Activated CD8-positive, alpha-beta T cell treated with anti-CD3 and anti-CD28 coated beads for 36 hours (primary cell): ENCODE results near the gene SIGLEC15. TPM values are rescaled to one million over a fixed set of nuclear protein-coding genes. Genes with fewer than 3 reads are reported as not detected.

Experiments used
- ATAC-seq: fragments of 200-7000 bp; cut with Tn5 transposase; one replicate; pipeline ENCODE4 v1.10.0; 2021; ENCODE audit warnings: mild to moderate bottlenecking, moderate library complexity
- CTCF ChIA-PET: fragments of 350-600 bp; sonication (Branson Sonifier 250); formaldehyde crosslinking; loops from one replicate; lab custom pipeline; 2021; ENCODE audit warnings: antibody characterized with exemption; lab: Charles Lee
- POLR2A ChIA-PET: fragments of 350-600 bp; sonication (Branson Sonifier 250); formaldehyde crosslinking; loops from one replicate; lab custom pipeline; 2021; ENCODE audit warnings: antibody characterized with exemption; lab: Charles Lee
- DNase-seq: peaks from one replicate; pipeline ENCODE4 v3.0.0-alpha.2; 2020
- H3K27ac Mint-ChIP-seq: one replicate; pipeline ENCODE4 v1.8.0; 2021; ENCODE audit warnings: mild to moderate bottlenecking, mixed read lengths
- H3K27me3 Mint-ChIP-seq: one replicate; pipeline ENCODE4 v1.8.0; 2021; ENCODE audit warnings: mixed read lengths
- H3K36me3 Mint-ChIP-seq: one replicate; pipeline ENCODE4 v1.8.0; 2021; ENCODE audit warnings: low read depth, mixed read lengths
- H3K4me1 Mint-ChIP-seq: one replicate; pipeline ENCODE4 v1.8.0; 2021; ENCODE audit warnings: low read depth, mixed read lengths
- H3K4me3 Mint-ChIP-seq: one replicate; pipeline ENCODE4 v1.8.0; 2021; ENCODE audit warnings: mild to moderate bottlenecking, moderate library complexity, mixed read lengths
- H3K9me3 Mint-ChIP-seq: one replicate; pipeline ENCODE4 v1.8.0; 2021; ENCODE audit warnings: mixed read lengths
- CTCF ChIP-seq: fragments of 200-600 bp; IDR thresholded peaks from one replicate; pipeline ENCODE4 v1.8.0; 2022; ENCODE audit warnings: antibody characterized with exemption, mild to moderate bottlenecking
- intact Hi-C: fragments of 100-400 bp; cut with micrococcal nuclease; formaldehyde crosslinking; loops from one replicate; pipeline ENCODE4 v1.10.0; 2022
- total RNA-seq, 2 experiments: library from RNA; stranded (reverse); gene quantifications; one replicate each; pipeline ENCODE4 v1.2.3, GENCODE V29; 2021

Gene SIGLEC15
- total RNA-seq, 2 experiments from 2014 or later: not detected

- DNase-seq (no peak), ATAC-seq (no peak)
- Mint-ChIP-seq H3K27ac (no peak overlapping the region), H3K27me3 (no peaks in the 10 kb centered on the region), H3K9me3 (no peaks in the 10 kb centered on the region), H3K4me1 (peaks cover 3% of the 10 kb centered on the region), H3K4me3 (no peak overlapping the region), H3K36me3 (peaks cover 19% of the 10 kb centered on the region)
- TF ChIP-seq CTCF: no peak
- ChIA-PET POLR2A (no interaction called here), CTCF (interaction anchor here (1.0 kb wide), 1 partner anchor 128 kb away, joined by 3 read pairs; the partner anchor contains the start of gene SLC14A1)
- intact Hi-C loops: no loop called here
These were observed 27.2 kb downstream of the SIGLEC15 start for GRCh38 chr18:45852631-45853030.

GRCh38 chr18:45854036-45854586, 28.6 kb downstream of the SIGLEC15 start:
- Mint-ChIP-seq H3K4me3 (no peak overlapping the region), H3K4me1 (peaks cover 3% of the 10 kb centered on the region), H3K36me3 (peaks cover 25% of the 10 kb centered on the region), H3K27me3 (no peaks in the 10 kb centered on the region), H3K9me3 (no peaks in the 10 kb centered on the region), H3K27ac (no peak overlapping the region)
- DNase-seq (no peak), ATAC-seq (no peak)
- intact Hi-C loops: no loop called here
- POLR2A ChIA-PET: interaction anchor here (1.3 to 1.7 kb wide), 2 partner anchors 10 to 118 kb away, joined by 3 to 4 read pairs; no protein-coding TSS in a partner anchor
- TF ChIP-seq CTCF: no peak
- CTCF ChIA-PET: interaction anchor here (1.0 to 1.3 kb wide), 4 partner anchors 15 to 47 kb away, joined by 3 to 8 read pairs (median 4); no protein-coding TSS in a partner anchor

- TF ChIP-seq CTCF: no peak
- no peak overlapping the region for H3K27ac Mint-ChIP-seq
- no peaks in the 10 kb centered on the region for H3K4me1 Mint-ChIP-seq
- intact Hi-C loops: no loop called here
- CTCF ChIA-PET: interaction anchor here (1.6 to 1.8 kb wide), 2 partner anchors 19 to 24 kb away, joined by 5 to 9 read pairs; no protein-coding TSS in a partner anchor
- ATAC-seq (no peak), DNase-seq (no peak)
- no peak overlapping the region for H3K4me3 Mint-ChIP-seq
- H3K9me3 Mint-ChIP-seq: no peaks in the 10 kb centered on the region
- H3K36me3 Mint-ChIP-seq: peaks cover 20% of the 10 kb centered on the region
- POLR2A ChIA-PET: interaction anchor here (1.8 kb wide), 1 partner anchor 11 kb away, joined by 4 read pairs; no protein-coding TSS in a partner anchor
- no peaks in the 10 kb centered on the region for H3K27me3 Mint-ChIP-seq
These were observed 31.1 kb downstream of the SIGLEC15 start for GRCh38 chr18:45856531-45856930.

- peaks cover 8% of the 10 kb centered on the region for H3K4me1 Mint-ChIP-seq
- no peak for TF ChIP-seq CTCF
- H3K36me3 Mint-ChIP-seq: peaks cover 35% of the 10 kb centered on the region
- ATAC-seq (no peak), DNase-seq (no peak)
- CTCF ChIA-PET: interaction anchor here (1.0 to 2.1 kb wide), 3 partner anchors 20 to 137 kb away, joined by 3 to 5 read pairs (median 4); no protein-coding TSS in a partner anchor
- no peak overlapping the region for H3K4me3 Mint-ChIP-seq
- H3K27me3 Mint-ChIP-seq: no peaks in the 10 kb centered on the region
- POLR2A ChIA-PET: no interaction called here
- intact Hi-C loops: no loop called here
- no peak overlapping the region for H3K27ac Mint-ChIP-seq
- H3K9me3 Mint-ChIP-seq: peaks cover 6% of the 10 kb centered on the region
These were observed 33.9 kb downstream of the SIGLEC15 start for GRCh38 chr18:45859334-45859733.

GRCh38 chr18:45860492-45860891, 35.0 kb downstream of the SIGLEC15 start:
- ChIA-PET POLR2A (no interaction called here), CTCF (interaction anchor here (0.7 to 11.6 kb wide), 3 partner anchors 18 to 195 kb away, joined by 3 to 96 read pairs (median 3); no protein-coding TSS in a partner anchor)
- Mint-ChIP-seq H3K4me3 (no peak overlapping the region), H3K9me3 (peaks cover 6% of the 10 kb centered on the region), H3K27me3 (no peaks in the 10 kb centered on the region), H3K27ac (no peak overlapping the region), H3K36me3 (peaks cover 44% of the 10 kb centered on the region), H3K4me1 (peaks cover 8% of the 10 kb centered on the region)
- ATAC-seq (no peak), DNase-seq (no peak)
- TF ChIP-seq CTCF: no peak
- intact Hi-C loops: no loop called here
